Measurements from ENCODE around the gene CALD1.

The CALD1 gene

DNA sequence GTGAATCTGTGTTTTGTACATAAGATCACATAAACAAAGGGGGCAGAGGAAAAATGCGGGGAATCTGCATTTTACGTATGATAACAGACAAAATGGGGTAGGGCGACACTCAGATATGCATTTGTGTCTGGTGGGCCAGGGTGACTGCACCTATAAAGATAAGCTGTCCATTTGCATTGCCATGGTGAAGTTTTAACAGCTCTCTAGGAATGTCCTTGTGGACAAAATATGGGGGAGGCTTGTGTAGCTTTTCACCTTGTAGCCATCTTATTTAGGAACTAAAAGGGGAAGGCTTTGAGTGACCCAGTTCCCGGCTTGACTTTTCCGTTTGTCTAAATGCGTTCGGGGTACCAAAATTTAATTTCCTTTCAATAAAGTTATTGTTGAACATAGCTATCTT is 114.5 kb downstream of the CALD1 start:
- no peak for DNase-seq (ENCODE audit: low read depth in 2 of 2)

DNA sequence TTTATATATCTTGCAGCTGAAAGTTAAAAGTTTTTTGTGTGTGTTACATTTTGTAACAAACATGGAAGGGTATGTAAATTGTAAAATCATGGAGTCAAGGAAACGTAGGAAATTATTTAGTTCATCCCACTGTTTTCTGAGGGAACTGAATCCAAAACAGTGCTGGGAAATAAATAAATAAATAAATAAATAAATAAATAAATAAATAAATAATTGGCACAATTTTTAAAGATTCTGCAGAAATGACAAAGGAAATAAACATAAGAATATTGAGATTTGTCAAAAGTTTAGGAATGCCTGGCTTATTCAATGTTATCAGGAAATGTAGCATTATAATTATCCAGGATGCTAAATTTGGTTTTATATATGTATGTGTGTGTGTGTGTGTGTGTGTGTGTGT is 115.5 kb downstream of the CALD1 start:
- no peak for DNase-seq (ENCODE audit: low read depth in 2 of 2)

DNA sequence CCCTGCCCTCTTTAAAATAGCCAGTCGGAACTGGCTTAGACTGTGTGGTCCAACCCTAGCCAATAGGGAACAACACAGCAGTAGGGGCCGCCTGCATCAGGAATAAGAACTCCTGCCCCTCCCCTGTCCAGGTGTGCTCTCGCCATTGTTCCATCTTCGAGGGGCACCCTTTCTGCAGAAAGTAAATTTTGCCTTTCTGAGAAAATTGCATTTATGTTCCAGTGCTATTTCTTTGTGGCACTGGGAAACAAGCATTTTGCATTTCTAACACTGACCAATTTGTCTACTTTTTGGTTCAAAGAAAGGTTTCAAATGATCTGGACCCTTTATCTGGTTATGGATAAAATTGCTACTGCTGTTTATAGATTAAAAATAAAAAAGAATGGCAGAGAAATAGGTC is 116.6 kb downstream of the CALD1 start:
- no peak for DNase-seq (ENCODE audit: low read depth in 2 of 2)

DNA sequence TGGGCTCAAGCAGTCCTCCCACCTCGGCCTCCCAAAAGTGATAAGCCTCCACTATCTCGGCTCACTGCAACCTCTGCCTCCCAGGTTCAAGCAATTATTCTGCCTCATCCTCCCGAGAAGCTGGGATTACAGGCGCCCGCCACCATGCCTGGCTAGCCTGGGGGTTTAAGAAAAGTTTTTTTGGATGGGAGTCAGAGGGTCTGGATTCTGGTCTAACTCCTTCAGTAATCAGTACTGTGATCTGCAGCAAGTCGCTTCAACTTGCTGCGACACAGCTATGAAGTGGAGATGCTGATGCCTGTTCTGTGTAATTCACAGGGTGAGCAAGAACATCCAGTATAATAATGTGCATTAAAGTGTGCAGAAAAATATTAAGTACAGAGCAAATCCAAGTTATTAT is 118.5 kb downstream of the CALD1 start:
- no peak for DNase-seq (ENCODE audit: low read depth in 2 of 2)

DNA sequence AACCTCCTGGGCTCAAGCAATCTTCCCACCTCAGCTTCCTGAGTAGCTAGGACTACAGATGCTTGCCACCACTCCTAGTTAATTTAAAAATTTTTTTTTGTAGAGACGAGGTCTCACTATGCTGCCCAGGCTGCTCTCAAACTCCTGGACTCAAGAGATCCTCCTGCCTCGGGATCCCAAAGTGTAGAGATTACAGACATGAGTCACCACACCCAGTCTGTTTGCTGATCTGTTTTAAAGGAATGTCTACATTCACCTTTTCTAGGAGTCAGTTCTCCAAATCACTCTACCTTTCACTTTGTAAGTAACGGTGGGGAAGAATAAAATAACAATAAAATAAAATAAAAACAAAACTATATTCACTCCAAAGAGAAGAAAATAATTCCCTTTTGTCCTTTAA is 120.3 kb downstream of the CALD1 start:
- DNase-seq (ENCODE audit: low read depth in 2 of 2), result no peak

DNA sequence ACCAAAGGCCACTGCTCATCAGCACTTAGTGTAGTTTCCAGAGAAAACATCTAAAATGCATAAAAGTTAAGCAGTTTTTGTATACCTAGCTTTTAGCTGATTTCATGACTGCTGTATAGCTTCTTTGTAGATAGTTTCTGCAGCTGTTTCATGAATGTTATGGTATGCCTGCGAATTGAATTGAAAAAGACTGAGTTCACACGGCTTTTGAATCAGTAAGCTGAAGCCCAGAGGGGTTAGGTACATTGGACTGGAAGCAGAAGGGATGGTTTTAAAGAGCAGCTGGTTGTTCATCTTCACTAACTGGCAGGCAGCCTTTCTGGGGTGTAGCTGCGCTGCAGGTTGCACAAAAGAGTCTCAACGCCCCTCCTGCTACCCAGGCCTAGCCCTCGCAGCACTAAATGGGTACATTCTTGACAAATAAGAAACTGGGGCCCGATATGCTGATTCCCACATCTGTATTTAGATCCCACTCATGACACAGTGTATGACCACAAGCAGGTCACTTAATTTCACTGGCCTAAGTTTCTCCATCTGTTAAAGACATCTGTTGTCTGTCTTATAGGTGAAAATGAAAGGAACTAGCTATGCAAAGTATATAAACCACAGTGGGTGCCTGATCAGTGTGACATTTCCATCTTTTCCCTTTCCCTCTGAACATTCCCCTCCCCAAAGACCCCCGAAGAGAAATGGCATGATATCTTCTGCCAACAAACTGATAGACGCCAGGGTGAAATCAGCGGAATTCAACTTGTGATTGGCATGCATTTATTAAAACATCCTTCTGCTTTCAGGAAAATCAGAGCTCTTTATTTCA is 120.9 kb downstream of the CALD1 start:
- no peak for DNase-seq (ENCODE audit: low read depth in 2 of 2)

DNA sequence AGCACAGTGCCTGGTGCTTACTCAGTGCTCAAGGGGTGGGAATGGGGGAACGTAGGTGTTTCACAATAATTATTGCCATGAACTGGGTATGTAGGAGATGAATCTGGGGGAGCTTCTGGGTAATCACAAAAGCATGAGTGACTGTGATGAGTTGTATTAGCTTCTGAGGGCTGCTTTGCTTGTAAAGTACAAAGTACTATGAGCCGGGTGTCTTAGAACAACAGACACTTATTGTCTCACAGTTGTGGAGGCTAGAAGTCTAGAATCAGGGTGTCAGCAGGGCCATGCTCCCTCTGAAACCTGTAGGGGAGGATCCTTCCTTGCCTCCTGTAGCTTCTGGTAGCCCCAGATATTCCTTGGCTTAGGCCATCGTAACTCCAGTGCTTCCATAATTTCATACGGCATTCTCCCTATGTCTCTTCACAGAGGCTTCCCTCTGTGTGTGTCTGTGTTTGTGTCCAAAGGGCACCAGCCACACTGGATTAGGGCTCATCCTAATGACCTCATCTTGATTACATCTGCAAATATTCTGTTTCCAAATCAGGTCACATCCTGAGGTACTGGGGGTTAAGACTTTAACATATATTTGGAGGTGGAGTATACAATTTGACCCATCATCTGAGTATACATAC is 122.1 kb downstream of the CALD1 start:
- no peak for DNase-seq (ENCODE audit: low read depth in 2 of 2)

DNA sequence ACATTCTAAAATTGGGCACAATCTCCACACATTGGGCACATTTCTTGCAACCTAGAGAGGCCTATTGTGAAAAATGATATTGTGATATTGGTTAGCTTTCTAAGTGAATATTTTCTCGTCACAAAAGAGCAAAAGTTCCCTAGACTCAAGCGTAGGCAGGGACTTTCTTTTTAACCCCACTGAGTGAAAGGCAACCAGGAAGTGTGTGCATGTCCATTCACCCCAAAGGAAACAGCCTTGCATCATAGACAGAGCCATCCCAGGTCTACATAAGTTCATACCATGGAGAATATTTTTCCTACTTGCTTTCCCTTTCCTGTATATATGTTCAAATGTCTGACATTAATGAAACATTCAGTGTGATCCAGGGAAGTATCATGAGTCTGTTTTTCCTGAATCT is 122.6 kb downstream of the CALD1 start:
- DNase-seq (ENCODE audit: low read depth in 2 of 2), result no peak

DNA sequence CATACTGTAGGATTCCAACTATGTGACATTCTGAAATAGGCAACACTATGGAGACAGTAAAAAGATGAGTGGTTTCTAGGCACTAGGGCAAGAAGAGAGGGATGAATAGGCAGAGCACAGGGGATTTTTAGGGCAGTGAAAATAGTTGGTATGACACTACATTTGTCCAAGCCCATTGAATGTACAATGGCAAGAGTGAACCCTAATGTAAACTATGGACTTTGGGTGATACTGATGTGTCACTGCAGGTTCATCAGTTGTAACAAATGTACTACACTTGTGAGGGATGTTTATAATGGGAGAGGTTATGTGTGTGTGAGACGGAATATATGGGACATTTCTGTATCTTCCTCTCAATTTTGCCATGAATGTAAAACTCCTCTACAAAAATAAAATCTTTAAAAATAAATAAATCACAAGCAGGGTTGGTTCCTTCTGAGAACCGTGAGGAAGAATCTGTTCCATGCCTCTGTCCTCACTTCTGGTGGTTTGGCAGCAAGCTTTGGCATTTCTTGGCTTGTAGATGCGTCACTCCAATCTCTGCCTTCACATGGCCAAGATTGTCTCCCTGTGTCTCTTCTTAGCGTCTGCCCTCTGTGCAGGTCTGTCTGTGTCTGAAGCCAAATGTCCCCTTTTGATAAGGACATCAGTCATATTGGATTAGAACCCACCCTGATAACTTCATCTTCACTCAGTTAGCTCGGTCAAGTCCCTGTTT is 123.8 kb downstream of the CALD1 start:
- DNase-seq (ENCODE audit: low read depth in 2 of 2), result no peak

DNA sequence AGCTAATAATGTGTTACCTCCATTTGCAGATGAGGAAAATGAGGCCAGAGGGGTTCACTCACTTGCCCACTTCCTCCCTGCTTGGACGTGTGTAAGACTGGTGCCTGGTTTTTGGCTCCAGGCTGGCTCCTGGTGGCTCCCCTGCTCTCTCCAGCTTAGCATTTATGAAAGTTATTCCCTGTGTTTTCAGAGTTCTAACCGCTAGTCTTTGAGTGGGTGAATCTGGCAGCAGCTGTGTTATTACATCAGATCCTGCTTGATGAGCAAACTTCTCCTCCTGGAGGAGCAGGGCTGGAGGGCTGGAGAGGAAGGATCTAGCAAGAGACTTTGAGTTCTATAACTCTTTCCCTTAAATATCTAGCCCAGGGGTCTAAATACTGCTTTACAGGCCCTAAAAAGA is 125.9 kb downstream of the CALD1 start:
- no peak for DNase-seq (ENCODE audit: low read depth in 2 of 2)

DNA sequence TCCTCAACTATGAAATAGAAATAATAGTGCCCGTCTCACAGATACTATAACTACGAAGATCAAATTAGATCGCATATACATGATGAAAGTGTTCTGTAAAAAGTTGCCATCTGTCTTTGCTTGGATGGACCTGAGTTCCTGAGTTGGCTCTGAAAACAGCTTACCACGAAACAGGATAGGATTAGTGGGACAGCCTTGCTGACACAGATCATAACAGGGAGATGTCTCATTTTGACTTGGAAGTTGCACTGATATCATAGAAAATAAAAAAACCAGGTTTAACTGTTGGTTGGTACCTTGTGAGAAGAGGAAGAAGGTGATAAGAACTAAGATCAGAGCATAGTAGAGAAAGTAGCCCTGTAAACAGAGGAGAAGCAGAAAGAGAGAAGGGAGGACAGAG is 127.6 kb downstream of the CALD1 start:
- DNase-seq (ENCODE audit: low read depth in 2 of 2), result no peak

DNA sequence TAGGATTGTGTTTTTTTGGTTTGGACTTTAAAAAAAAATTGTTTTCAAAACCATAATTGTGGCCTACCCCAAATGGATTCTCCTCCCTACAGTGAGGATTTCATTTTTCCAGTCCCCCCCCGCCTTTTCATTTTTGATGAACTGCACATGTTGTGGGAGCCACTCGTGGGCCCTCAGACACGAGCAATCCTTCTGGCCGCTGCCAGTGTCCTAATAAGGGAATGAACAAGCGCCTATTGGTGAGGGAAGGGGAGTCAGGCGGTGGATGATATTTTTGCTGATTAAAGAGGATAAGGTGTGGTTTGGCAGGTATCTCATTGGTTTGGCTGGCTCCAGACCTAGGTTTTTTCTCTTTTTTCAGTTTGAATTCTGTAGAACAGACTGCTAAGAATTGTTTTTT is 128.2 kb downstream of the CALD1 start:
- DNase-seq (ENCODE audit: low read depth in 2 of 2), result no peak

DNA sequence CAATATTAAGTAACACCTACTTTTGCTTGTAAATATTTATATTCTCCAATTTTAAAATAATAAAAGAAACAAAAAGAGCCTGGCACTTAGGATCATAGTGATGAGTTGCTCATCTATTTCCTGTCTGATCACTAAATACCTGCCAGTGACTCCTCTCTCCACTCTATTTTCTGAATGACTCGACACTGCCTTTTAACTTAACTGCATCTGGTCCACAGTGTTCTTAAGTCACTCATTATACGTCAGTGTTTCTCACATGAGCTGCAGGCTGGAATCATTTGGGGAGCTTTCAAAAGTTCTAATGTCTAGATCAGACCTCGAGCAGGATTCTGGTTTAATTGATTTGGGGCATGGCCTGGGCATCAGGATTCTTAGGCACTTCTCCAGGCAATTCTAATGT is 128.9 kb downstream of the CALD1 start:
- DNase-seq (ENCODE audit: low read depth in 2 of 2), result no peak

DNA sequence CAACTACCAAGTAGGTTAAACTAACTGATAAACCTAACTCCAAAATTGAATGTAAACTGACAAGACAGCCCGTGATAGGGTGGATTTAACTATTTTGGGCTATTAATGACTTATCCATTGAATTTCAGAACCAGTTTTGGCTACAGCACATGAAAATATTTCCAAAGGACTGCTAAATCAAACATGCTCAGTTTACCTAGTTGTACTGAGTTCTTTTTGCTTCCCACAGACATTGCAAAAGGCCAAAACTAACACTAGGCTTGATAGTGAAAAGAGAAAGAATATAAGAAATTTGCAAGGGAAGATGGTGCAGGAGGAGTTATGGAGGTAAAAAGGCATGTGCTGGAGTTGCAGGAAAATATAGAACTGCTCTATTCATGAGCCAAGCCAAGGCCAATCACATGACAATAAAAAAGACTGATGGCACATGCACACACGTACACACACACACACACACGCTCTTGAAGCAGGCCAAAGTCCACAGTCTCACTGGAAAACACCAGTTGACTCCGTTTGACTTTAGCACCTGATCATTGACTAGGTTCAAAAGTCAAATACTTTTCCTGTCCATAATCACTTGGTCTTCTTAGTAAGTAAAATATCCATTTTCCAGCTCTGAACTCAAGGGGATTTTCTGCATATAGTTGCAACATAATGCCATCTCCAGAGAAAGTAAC is 130.9 kb downstream of the CALD1 start:
- no peak for DNase-seq (ENCODE audit: low read depth in 2 of 2)

DNA sequence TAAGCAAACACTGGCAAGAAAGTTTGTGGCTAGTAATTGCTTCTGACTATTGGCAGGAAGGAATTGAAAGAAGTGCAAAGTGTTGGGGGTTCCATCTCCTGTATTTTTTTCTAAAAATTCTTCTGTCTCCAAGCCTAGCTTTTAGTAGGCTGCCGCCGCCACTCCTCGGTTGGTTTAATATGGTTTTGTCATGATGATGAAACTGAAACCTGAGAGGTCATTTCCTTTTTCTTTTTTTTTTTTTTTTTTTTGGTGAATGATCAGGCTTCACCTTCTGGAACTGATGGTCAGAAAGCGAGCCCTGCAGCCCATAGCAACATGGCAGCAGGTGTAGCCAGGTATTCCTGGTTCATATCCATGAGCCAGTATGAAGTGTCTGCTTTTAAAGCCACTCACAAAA is 131.5 kb downstream of the CALD1 start:
- no peak for DNase-seq (ENCODE audit: low read depth in 2 of 2)

DNA sequence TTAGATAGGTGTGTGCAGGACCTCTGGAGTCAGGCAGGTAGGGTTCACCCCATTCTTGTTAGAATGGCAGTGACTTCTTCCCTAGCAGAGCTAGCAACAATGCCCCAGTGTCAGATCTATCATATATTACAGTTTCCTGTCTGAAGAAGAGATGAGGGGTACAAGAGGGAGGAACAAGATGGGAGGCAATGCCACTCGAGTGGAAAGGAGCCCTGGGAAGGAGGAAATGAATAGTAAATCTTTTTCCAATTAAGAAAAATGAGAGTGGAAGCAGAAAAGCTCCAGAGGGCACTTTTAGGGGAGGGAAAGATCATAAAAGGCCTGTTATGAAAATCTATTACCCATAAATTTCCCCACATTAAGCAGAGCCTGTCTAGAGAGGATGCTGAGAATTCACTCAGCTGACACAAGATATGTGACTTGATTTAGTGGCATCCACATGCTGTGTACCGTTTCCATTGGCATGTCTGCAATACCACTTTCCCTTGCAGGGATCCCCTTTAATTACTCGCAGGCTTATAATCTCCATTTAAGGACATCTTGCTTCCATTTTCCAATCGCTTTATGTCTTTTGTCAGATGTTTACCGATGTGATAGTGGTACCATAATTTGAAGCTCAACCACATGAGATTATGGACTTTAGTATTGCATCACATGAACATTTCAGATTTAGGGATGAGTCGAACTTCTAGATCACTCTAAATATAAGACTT is 136.9 kb downstream of the CALD1 start:
- DNase-seq (ENCODE audit: low read depth in 2 of 2), result no peak

DNA sequence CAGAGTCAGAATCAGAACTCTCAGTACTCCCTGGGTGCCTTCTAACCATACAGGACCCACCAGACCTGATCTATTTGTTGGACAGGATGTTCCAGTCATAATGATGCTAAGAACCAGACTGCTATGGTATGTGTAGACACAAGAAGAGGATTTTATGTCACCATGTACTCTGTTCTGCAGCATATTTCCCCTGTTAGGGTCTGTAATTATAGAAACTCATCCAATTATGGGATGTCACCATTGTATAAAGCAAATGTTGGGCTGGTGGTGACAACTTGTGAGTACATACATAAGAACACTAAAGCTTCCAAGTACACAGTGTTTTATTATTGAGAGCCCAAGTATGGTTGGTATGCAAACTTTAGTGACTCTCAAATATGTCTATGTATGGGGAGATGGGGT is 139.8 kb downstream of the CALD1 start:
- DNase-seq (ENCODE audit: low read depth in 2 of 2), result no peak

DNA sequence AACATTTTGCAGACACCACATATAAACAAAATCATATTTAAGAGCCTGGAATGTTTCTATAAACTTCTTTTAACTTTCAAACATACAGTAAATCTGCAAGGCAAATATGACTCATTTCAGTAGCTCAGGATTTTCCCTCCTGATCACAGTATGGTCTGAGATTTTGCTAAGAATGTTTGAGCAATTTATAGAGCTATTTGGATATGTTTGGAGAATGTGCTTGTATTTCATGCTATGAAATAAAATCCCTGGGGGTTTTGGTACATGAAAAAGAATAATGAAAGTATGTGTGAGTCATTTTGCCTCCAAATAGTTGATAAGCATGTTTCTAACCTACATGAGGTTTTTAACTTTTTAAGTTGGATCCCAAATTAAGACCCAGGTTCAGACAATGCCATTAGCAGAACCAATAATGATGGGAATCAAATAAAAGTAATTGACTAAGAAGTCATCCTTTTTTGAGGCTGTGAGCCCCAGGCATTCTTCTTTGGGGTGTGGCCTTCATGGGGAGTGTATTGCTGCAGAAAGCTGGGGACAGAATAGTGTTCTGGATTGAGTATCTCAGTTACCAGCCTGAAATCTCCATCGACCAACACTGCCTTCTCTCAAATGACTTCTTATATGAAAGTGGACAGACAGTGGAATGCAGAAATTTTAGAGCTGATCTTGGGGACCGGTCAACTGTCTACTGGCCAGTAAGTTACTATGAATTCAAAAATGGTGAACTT is 140.8 kb downstream of the CALD1 start:
- no peak for DNase-seq (ENCODE audit: low read depth in 2 of 2)

DNA sequence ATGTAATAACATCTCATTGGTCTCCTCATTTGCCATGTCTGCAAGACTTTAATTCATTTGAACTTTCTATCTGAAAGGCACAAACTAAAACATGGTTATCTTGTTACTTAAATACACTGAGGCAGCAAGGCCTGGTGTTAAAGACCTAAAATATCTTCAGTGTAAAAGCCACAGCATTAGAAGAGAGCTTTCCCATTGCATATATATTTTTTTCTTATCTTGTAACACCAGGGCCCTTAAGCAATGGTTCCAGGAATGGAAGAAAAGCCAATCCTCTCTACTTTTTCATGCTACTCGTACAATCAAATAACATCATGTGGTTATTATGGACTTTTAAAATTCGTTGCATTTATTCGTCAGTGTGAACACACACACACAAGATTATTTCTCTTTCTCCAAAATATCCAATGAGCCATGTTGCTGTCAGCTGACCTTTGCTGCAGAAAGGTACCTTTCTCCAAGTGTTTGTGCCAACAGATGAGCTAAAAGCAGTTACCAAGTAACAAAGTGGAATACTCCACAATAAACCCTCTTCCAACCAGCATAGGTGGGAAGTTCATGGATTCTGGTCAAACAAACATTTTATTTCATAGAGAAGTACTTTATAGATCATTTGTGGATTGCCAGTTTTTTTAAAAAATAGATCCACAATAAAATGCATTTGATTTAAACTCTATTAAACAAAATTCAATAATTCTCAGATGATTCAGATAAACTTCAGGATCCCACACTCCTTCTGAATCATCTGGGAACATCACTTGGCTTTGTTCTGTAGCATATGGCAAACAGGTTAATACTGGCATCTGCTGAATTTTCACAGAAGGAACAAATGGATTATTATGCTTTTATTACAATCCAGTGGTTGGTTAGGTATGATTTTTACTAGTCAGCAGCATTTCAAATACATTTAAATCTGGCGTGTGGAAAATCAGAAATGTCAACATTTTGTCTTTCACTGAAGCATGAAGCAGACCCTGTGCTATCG is 143.6 kb downstream of the CALD1 start:
- no peak for DNase-seq (ENCODE audit: low read depth in 2 of 2)

DNA sequence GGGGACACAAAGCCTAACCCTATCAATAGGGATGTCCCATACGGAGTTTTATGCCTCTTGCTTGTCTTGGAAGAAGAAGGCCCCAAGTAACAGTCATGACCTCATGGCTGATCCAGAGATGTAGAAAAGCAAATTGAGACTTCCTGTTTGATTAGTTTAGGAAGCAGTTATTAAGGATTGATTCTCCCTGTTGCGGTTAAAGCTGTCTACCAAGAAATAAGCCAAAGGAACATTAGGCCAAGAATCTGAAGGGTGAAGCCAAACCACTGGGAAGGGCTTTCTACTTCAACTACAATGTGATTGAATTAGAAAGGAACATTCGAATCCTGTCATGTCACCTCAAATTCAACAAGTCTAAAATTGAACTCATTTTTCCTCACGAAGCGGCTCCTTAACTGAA is 146.3 kb downstream of the CALD1 start:
- no peak for DNase-seq (ENCODE audit: low read depth in 2 of 2)
